ENCODE data around the gene LCN2.

- TF ChIP-seq, protein P1, sequence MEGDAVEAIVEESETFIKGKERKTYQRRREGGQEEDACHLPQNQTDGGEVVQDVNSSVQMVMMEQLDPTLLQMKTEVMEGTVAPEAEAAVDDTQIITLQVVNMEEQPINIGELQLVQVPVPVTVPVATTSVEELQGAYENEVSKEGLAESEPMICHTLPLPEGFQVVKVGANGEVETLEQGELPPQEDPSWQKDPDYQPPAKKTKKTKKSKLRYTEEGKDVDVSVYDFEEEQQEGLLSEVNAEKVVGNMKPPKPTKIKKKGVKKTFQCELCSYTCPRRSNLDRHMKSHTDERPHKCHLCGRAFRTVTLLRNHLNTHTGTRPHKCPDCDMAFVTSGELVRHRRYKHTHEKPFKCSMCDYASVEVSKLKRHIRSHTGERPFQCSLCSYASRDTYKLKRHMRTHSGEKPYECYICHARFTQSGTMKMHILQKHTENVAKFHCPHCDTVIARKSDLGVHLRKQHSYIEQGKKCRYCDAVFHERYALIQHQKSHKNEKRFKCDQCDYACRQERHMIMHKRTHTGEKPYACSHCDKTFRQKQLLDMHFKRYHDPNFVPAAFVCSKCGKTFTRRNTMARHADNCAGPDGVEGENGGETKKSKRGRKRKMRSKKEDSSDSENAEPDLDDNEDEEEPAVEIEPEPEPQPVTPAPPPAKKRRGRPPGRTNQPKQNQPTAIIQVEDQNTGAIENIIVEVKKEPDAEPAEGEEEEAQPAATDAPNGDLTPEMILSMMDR (IDR thresholded peaks at IDR 0.05) = no peak
- TF ChIP-seq POLR2A (IDR thresholded peaks at IDR 0.05) = no peak
Observed at GRCh38 chr9:128167209-128167608, 18.0 kb downstream of the LCN2 start.
